Sigmoid colon (tissue), 3 donors: ENCODE data around the gene TTC33.

Experiments used
- CTCF ChIP-seq, 4 experiments: fragments of 450-650 bp in 3 of 4; fragments of 200-600 bp in 1 of 4; IDR thresholded peaks; one replicate each; pipeline ENCODE4 v1.5.1; 2016 to 2019; ENCODE audit warnings: antibody characterized with exemption in 4 of 4, mild to moderate bottlenecking in 3 of 4, moderate library complexity in 2 of 4
- POLR2A ChIP-seq, 2 donors: fragments of 450-650 bp; IDR thresholded peaks; one replicate each; pipeline ENCODE4 v1.6.1; 2016; ENCODE audit warnings: antibody characterized with exemption in 2 of 2, mild to moderate bottlenecking in 2 of 2, moderate library complexity in 2 of 2

DNA sequence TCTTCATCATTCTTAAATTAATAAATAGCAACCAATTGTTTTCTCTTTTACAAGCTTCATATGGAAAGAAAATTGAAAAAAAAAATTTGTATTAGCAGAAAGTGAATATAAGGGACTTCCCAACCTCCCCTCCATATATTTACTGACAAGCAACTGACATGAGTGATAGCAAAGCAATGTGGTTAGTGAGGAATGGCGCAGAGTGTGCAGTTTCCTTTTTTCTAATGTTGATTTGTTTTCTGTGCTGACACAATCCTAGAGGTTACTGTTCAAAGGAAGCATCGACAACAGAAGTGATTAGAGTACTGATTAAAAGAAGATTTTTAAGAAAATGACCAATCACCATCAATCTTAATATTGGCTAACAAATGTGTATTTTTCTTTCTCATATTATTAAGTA, 77.7 kb downstream of the TTC33 start:
- no peak for TF ChIP-seq CTCF (IDR thresholded peaks at IDR 0.05)
- no peak for TF ChIP-seq POLR2A (IDR thresholded peaks at IDR 0.05)
